Panc1 (cell line): ENCODE measurements around the gene TTLL6. TPM values are rescaled to one million over a fixed set of nuclear protein-coding genes. Genes with fewer than 3 reads are reported as not detected.
A peak's percentile ranks its signal among the peaks of the same experiment; 100 is the strongest.

Source experiments
- ATAC-seq: fragments of 200-7000 bp; cut with Tn5 transposase; 2 replicates; pipeline ENCODE4 v1.9.1; 2020; ENCODE audit warnings: mild to moderate bottlenecking, moderate library complexity
- BruUV-seq: library from RNA; stranded (reverse); fragments of 400-500 nt; replicated peaks from 2 replicates; lab custom pipeline; 2021; lab: Mats Ljungman, UMichigan
- CTCF ChIA-PET: fragments of 300-600 bp; sonication (Branson Sonifier 250); formaldehyde crosslinking; loops from one replicate; lab custom pipeline; 2022; ENCODE audit warnings: antibody characterized with exemption; lab: Charles Lee
- POLR2A ChIA-PET: fragments of 300-600 bp; sonication (Branson Sonifier 250); formaldehyde crosslinking; loops from one replicate; lab custom pipeline; 2022; ENCODE audit warnings: antibody characterized with exemption; lab: Charles Lee
- DNase-seq: peaks from one replicate; pipeline ENCODE4 v3.0.0-alpha.2; 2010; ENCODE audit warnings: low read depth, low spot score
- H3K27ac ChIP-seq: 2 replicates; pipeline ENCODE4 v1.5.1; 2011; ENCODE audit warnings: mild to moderate bottlenecking, low read length, inconsistent platforms
- H3K27me3 ChIP-seq: fragments of 200-500 bp; sonication (Bioruptor generic); 2 replicates; pipeline ENCODE4 v1.6.0; 2014; ENCODE audit warnings: low read length, inconsistent platforms; ENCODE audit not compliant: control insufficient read depth, insufficient read depth
- H3K36me3 ChIP-seq: fragments of 200-500 bp; sonication (Bioruptor generic); 2 replicates; pipeline ENCODE4 v1.5.1; 2014; ENCODE audit warnings: inconsistent platforms, mild to moderate bottlenecking, low read length, moderate library complexity; ENCODE audit not compliant: control insufficient read depth, insufficient read depth
- H3K4me1 ChIP-seq: 2 replicates; pipeline ENCODE4 v1.5.1; 2011; ENCODE audit warnings: inconsistent platforms, mild to moderate bottlenecking, low read length, moderate library complexity; ENCODE audit not compliant: control insufficient read depth, insufficient read depth
- H3K4me3 ChIP-seq, 2 experiments: 2 replicates each; pipeline ENCODE4 v1.5.1; 2011 to 2012; ENCODE audit warnings: low read depth in 2 of 2, low read length in 2 of 2, mild to moderate bottlenecking in 2 of 2, inconsistent platforms in 1 of 2, moderate library complexity in 1 of 2
- H3K9me3 ChIP-seq: fragments of 200-500 bp; sonication (Bioruptor generic); 2 replicates; pipeline ENCODE4 v1.5.1; 2014; ENCODE audit warnings: low read depth, mild to moderate bottlenecking, inconsistent platforms, low read length, moderate library complexity; ENCODE audit not compliant: control insufficient read depth, insufficient read depth
- POLR2AphosphoS5 ChIP-seq: IDR thresholded peaks from 2 replicates; pipeline ENCODE4 v1.6.1; 2012; ENCODE audit warnings: mild to moderate bottlenecking, low read depth, low read length, moderate library complexity
- SIN3A ChIP-seq: IDR thresholded peaks from 2 replicates; pipeline ENCODE4 v1.6.1; 2012; ENCODE audit warnings: low read depth, mild to moderate bottlenecking, low read length, moderate library complexity, borderline replicate concordance; ENCODE audit not compliant: insufficient read depth
- TCF7L2 ChIP-seq: IDR thresholded peaks from 2 replicates; pipeline ENCODE4 v1.6.1; 2011; ENCODE audit warnings: mild to moderate bottlenecking, low read depth, low read length, inconsistent platforms
- in situ Hi-C: cut with HindIII; loops from 2 replicates; pipeline ENCODE4 v1.10.0; 2016; ENCODE audit warnings: low sequenced_read_pairs, low pct_unique_long_range_greater_than_20kb
- intact Hi-C: fragments of 100-400 bp; cut with micrococcal nuclease; formaldehyde crosslinking; loops from one replicate; pipeline ENCODE4 v1.10.0; 2022; ENCODE audit not compliant: unreplicated experiment
- total RNA-seq: library from RNA; stranded (reverse); gene quantifications from one replicate; pipeline ENCODE4 v1.2.1, GENCODE V29; 2021; ENCODE audit not compliant: unreplicated experiment
- TF ChIP-seq, protein P1 (sequence below): fragments of 450-650 bp; IDR thresholded peaks from 2 replicates; pipeline ENCODE4 v1.5.1; 2017; ENCODE audit warnings: mild to moderate bottlenecking
- TF ChIP-seq, protein P2 (sequence below), 2 experiments: IDR thresholded peaks; 2 replicates each; pipeline ENCODE4 v1.6.1; 2011 to 2012; ENCODE audit warnings: low read depth in 2 of 2, control low read depth in 1 of 2, low read length in 1 of 2, mild to moderate bottlenecking in 1 of 2, moderate library complexity in 1 of 2; ENCODE audit not compliant: insufficient read depth in 1 of 2

Gene TTLL6
- total RNA-seq, 1 experiment from 2014 or later = 2.5 TPM

DNA sequence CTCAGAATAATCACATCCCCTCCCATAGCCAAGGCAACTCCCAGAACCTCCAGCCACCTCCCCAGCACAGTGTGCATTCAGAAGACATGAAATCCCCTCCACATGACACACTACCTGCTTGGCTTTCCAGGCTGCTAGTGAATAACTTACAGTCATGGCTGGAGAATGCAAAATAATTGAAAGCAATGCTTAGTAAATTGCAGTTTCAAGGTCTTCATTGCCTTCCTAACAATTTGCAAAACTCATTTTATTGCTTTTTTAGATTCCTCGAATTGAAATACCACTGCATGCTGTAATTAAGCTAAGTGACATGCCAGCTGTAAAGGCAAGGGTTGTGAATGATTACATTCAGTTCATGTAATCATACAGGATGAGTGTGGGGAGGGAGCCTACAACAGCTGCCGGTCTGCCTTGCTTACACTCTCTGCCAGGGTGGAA, 59.5 kb downstream of the TTLL6 start:
- TF ChIP-seq, protein P1, sequence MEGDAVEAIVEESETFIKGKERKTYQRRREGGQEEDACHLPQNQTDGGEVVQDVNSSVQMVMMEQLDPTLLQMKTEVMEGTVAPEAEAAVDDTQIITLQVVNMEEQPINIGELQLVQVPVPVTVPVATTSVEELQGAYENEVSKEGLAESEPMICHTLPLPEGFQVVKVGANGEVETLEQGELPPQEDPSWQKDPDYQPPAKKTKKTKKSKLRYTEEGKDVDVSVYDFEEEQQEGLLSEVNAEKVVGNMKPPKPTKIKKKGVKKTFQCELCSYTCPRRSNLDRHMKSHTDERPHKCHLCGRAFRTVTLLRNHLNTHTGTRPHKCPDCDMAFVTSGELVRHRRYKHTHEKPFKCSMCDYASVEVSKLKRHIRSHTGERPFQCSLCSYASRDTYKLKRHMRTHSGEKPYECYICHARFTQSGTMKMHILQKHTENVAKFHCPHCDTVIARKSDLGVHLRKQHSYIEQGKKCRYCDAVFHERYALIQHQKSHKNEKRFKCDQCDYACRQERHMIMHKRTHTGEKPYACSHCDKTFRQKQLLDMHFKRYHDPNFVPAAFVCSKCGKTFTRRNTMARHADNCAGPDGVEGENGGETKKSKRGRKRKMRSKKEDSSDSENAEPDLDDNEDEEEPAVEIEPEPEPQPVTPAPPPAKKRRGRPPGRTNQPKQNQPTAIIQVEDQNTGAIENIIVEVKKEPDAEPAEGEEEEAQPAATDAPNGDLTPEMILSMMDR = no peak
- no peak for TF ChIP-seq TCF7L2
- TF ChIP-seq, protein P2, sequence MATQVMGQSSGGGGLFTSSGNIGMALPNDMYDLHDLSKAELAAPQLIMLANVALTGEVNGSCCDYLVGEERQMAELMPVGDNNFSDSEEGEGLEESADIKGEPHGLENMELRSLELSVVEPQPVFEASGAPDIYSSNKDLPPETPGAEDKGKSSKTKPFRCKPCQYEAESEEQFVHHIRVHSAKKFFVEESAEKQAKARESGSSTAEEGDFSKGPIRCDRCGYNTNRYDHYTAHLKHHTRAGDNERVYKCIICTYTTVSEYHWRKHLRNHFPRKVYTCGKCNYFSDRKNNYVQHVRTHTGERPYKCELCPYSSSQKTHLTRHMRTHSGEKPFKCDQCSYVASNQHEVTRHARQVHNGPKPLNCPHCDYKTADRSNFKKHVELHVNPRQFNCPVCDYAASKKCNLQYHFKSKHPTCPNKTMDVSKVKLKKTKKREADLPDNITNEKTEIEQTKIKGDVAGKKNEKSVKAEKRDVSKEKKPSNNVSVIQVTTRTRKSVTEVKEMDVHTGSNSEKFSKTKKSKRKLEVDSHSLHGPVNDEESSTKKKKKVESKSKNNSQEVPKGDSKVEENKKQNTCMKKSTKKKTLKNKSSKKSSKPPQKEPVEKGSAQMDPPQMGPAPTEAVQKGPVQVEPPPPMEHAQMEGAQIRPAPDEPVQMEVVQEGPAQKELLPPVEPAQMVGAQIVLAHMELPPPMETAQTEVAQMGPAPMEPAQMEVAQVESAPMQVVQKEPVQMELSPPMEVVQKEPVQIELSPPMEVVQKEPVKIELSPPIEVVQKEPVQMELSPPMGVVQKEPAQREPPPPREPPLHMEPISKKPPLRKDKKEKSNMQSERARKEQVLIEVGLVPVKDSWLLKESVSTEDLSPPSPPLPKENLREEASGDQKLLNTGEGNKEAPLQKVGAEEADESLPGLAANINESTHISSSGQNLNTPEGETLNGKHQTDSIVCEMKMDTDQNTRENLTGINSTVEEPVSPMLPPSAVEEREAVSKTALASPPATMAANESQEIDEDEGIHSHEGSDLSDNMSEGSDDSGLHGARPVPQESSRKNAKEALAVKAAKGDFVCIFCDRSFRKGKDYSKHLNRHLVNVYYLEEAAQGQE (IDR thresholded peaks at IDR 0.05; ENCODE audit: insufficient read depth in 1 of 2, low read depth in 2 of 2, low read length in 1 of 2) = no peak
- TF ChIP-seq SIN3A = no peak
- no peak for TF ChIP-seq POLR2AphosphoS5
- intact Hi-C loops (no loop called here), in situ Hi-C loops (no loop called here)
- Histone ChIP-seq H3K4me3 (no peak overlapping the region), H3K27me3 (no peaks in the 10 kb centered on the region), H3K4me1 (peaks cover 15% of the 10 kb centered on the region), H3K9me3 (no peaks in the 10 kb centered on the region), H3K27ac (no peak overlapping the region), H3K36me3 (no peaks in the 10 kb centered on the region)
- DNase-seq (no peak), ATAC-seq (peak; percentile 64; the same call in 1 of the 2 replicates)
- ChIA-PET CTCF (no interaction called here), POLR2A (no interaction called here)
- no TSS peak for BruUV-seq

DNA sequence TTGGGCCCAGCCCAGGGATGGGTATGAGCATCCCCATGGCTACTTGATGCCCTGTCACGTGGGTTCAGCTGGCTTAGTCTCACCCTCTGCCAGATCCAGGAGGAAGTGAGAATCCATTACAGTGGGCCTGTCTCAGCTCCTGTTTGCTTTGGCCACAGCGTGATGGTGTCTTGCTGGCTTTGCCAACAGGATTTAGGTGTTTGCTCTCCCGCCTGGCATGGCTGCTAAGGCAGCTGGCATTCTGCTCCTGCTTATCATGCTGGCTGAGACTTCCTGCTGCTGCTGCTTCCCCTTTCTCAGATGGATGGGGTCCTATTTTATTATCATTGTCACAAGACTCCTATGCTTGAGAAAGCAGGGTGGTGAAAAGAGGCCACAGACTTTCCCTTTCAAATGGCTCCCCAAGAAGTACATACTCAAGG, 60.2 kb downstream of the TTLL6 start:
- Histone ChIP-seq H3K36me3 (no peaks in the 10 kb centered on the region), H3K27ac (no peak overlapping the region), H3K4me3 (no peak overlapping the region), H3K27me3 (no peaks in the 10 kb centered on the region), H3K9me3 (no peaks in the 10 kb centered on the region), H3K4me1 (peaks cover 16% of the 10 kb centered on the region)
- ChIA-PET CTCF (no interaction called here), POLR2A (interaction anchor here (0.7 kb wide), 2 partner anchors 9 to 53 kb away, joined by 3 to 7 read pairs; no protein-coding TSS in a partner anchor)
- in situ Hi-C loops (no loop called here), intact Hi-C loops (no loop called here)
- no peak for DNase-seq
- TF ChIP-seq, protein P2 (IDR thresholded peaks at IDR 0.05; ENCODE audit: insufficient read depth in 1 of 2, low read depth in 2 of 2, low read length in 1 of 2) = no peak
- TF ChIP-seq, protein P1 = no peak
- no peak for TF ChIP-seq POLR2AphosphoS5
- TF ChIP-seq TCF7L2 = no peak
- TF ChIP-seq SIN3A = no peak
- no peak for ATAC-seq
- BruUV-seq = no TSS peak
